Uterus (tissue), 2 donors: ENCODE results near the gene DDX5.
A peak's percentile ranks its signal among the peaks of the same experiment; 100 is the strongest.

Source experiments
- CTCF ChIP-seq, 4 experiments: fragments of 200-600 bp in 2 of 4; fragments of 450-650 bp in 2 of 4; sonication (generic) in 2 of 4; IDR thresholded peaks; one replicate each; pipeline ENCODE4 v1.5.1; 2016 to 2019; ENCODE audit warnings: antibody characterized with exemption in 4 of 4, mild to moderate bottlenecking in 2 of 4, moderate library complexity in 1 of 4
- POLR2A ChIP-seq, 2 donors: fragments of 450-650 bp; IDR thresholded peaks; one replicate each; pipeline ENCODE4 v1.6.1; 2016; ENCODE audit warnings: antibody characterized with exemption in 2 of 2, mild to moderate bottlenecking in 1 of 2, moderate library complexity in 1 of 2

GRCh38 chr17:64507413-64507782, 1.3 kb upstream of the DDX5 start:
- peak in 3 of 4 experiments; percentile 24 to 42 (median 38) for TF ChIP-seq CTCF (IDR thresholded peaks at IDR 0.05)
- TF ChIP-seq POLR2A (IDR thresholded peaks at IDR 0.05) = no peak
